Measurements from ENCODE around the gene GH1. TPM values are rescaled to one million over a fixed set of nuclear protein-coding genes. Genes with fewer than 3 reads are reported as not detected.

The GH1 gene
- total RNA-seq, 1 donor from 2014 or later, result not detected

GRCh38 chr17:63939401-63939800, 20.8 kb upstream of the GH1 start:
- no peaks in the 10 kb centered on the region for H3K27me3 ChIP-seq (ENCODE audit: low read depth)
- ATAC-seq, result no peak
- no peaks in the 10 kb centered on the region for H3K9me3 ChIP-seq
- no peak overlapping the region for H3K27ac ChIP-seq
- H3K4me3 ChIP-seq, result no peak overlapping the region
- no peak for TF ChIP-seq CTCF (IDR thresholded peaks at IDR 0.05)
- no peaks in the 10 kb centered on the region for H3K4me1 ChIP-seq
- H3K36me3 ChIP-seq, result no peaks in the 10 kb centered on the region
- intact Hi-C loops (cut with DNase I), result no loop called here
- no peak for DNase-seq

GRCh38 chr17:63937920-63938319, 19.3 kb upstream of the GH1 start:
- intact Hi-C loops (cut with DNase I), result no loop called here
- TF ChIP-seq CTCF (IDR thresholded peaks at IDR 0.05), result no peak

GRCh38 chr17:63937319-63937718, 18.7 kb upstream of the GH1 start:
- no peak overlapping the region for H3K4me3 ChIP-seq
- TF ChIP-seq CTCF (IDR thresholded peaks at IDR 0.05), result no peak
- no peaks in the 10 kb centered on the region for H3K27me3 ChIP-seq (ENCODE audit: low read depth)
- intact Hi-C loops (cut with DNase I), result no loop called here
- no peak for DNase-seq
- no peak overlapping the region for H3K27ac ChIP-seq
- no peaks in the 10 kb centered on the region for H3K36me3 ChIP-seq
- H3K4me1 ChIP-seq, result peaks cover 2% of the 10 kb centered on the region
- ATAC-seq, result no peak
- H3K9me3 ChIP-seq, result no peaks in the 10 kb centered on the region

More at GRCh38 chr17:63937920-63938319, 19.3 kb upstream of the GH1 start:
- ATAC-seq, result no peak
- Histone ChIP-seq H3K36me3 (no peaks in the 10 kb centered on the region), H3K27me3 (ENCODE audit: low read depth) (no peaks in the 10 kb centered on the region), H3K9me3 (no peaks in the 10 kb centered on the region), H3K4me1 (no peaks in the 10 kb centered on the region), H3K27ac (no peak overlapping the region), H3K4me3 (no peak overlapping the region)
- DNase-seq, result no peak

- no peaks in the 10 kb centered on the region for H3K36me3 ChIP-seq
- no peaks in the 10 kb centered on the region for H3K9me3 ChIP-seq
- H3K27me3 ChIP-seq (ENCODE audit: low read depth), result no peaks in the 10 kb centered on the region
- intact Hi-C loops (cut with DNase I), result no loop called here
- H3K4me3 ChIP-seq, result no peak overlapping the region
- no peak overlapping the region for H3K27ac ChIP-seq
- DNase-seq, result no peak
- H3K4me1 ChIP-seq, result peaks cover 20% of the 10 kb centered on the region
- TF ChIP-seq CTCF (IDR thresholded peaks at IDR 0.05), result no peak
- no peak for ATAC-seq
Observed at GRCh38 chr17:63934183-63935112, 15.8 kb upstream of the GH1 start.

- no peak overlapping the region for H3K4me3 ChIP-seq
- intact Hi-C loops (cut with DNase I), result no loop called here
Observed at GRCh38 chr17:63933598-63933997, 15.0 kb upstream of the GH1 start.

More at GRCh38 chr17:63933598-63933997, 15.0 kb upstream of the GH1 start:
- ATAC-seq (no peak), DNase-seq (no peak)
- Histone ChIP-seq H3K27me3 (ENCODE audit: low read depth) (no peaks in the 10 kb centered on the region), H3K36me3 (no peaks in the 10 kb centered on the region), H3K4me1 (peaks cover 20% of the 10 kb centered on the region), H3K27ac (no peak overlapping the region), H3K9me3 (no peaks in the 10 kb centered on the region)
- no peak for TF ChIP-seq CTCF (IDR thresholded peaks at IDR 0.05)

Data from lower lobe of right lung (tissue), 2 donors.